K562 treated with DMSO at 1 percent for 12 hours (cell line): Measurements from ENCODE around the gene BOD1L2. TPM values are rescaled to one million over a fixed set of nuclear protein-coding genes. Genes with fewer than 3 reads are reported as not detected.

Source experiments
- total RNA-seq: library from RNA; unstranded; fragments of 300-600 nt; gene quantifications from 2 replicates; pipeline ENCODE4 v1.2.3, GENCODE V29; 2022; ENCODE audit not compliant: insufficient read depth

The BOD1L2 gene
- not detected in 2 replicates for total RNA-seq

GRCh38 chr18:57146956-57147636 lies at the start of gene BOD1L2:
Gene BOD1L2 (plus strand): TSS chr18:57147087. CDS start chr18:57147313, 226 bp downstream.

Other genes starting within 250 kb of the BOD1L2 start
- not detected in 2 replicates for gene ST8SIA3, start 205.5 kb downstream of the BOD1L2 start, total RNA-seq